Smooth muscle cell (in vitro differentiated cells): Measurements from ENCODE around the gene DYNLRB2. TPM values are rescaled to one million over a fixed set of nuclear protein-coding genes. Genes with fewer than 3 reads are reported as not detected.

Experiments
- DNase-seq: peaks from one replicate; lab custom pipeline; 2025; ENCODE audit not compliant: unreplicated experiment; lab: John Stamatoyannopoulos, UW
- H2AFZ ChIP-seq: fragments of 200-600 bp; sonication (generic); 2 replicates; pipeline ENCODE4 v1.6.0; 2016; ENCODE audit warnings: antibody characterized with exemption, low read depth, mild to moderate bottlenecking
- H3F3A ChIP-seq: fragments of 200-600 bp; sonication (generic); 2 replicates; pipeline ENCODE4 v1.6.0; 2017; ENCODE audit warnings: antibody characterized with exemption, low read depth
- H3K27ac ChIP-seq: fragments of 200-600 bp; sonication (generic); 2 replicates; pipeline ENCODE4 v1.5.1; 2016; ENCODE audit warnings: low read depth, mild to moderate bottlenecking
- H3K27me3 ChIP-seq: fragments of 200-600 bp; sonication (generic); 2 replicates; pipeline ENCODE4 v1.6.1; 2016; ENCODE audit warnings: low read depth, mild to moderate bottlenecking
- H3K36me3 ChIP-seq: fragments of 200-600 bp; sonication (generic); 2 replicates; pipeline ENCODE4 v1.5.1; 2016; ENCODE audit warnings: low read depth
- H3K4me1 ChIP-seq: fragments of 200-600 bp; sonication (generic); 2 replicates; pipeline ENCODE4 v1.5.1; 2016; ENCODE audit warnings: low read depth
- H3K4me2 ChIP-seq: fragments of 200-600 bp; sonication (generic); 2 replicates; pipeline ENCODE4 v1.6.0; 2016; ENCODE audit warnings: mild to moderate bottlenecking
- H3K4me3 ChIP-seq: fragments of 200-600 bp; sonication (generic); 2 replicates; pipeline ENCODE4 v1.5.1; 2016; ENCODE audit warnings: mild to moderate bottlenecking
- H3K79me2 ChIP-seq: fragments of 200-600 bp; sonication (generic); 2 replicates; pipeline ENCODE4 v1.6.0; 2016; ENCODE audit warnings: low read depth, mild to moderate bottlenecking
- H3K9ac ChIP-seq: fragments of 200-600 bp; sonication (generic); 2 replicates; pipeline ENCODE4 v1.6.0; 2016; ENCODE audit warnings: low read depth
- H3K9me3 ChIP-seq: fragments of 200-600 bp; sonication (generic); replicated peaks from 2 replicates; pipeline ENCODE4 v1.5.1; 2016; ENCODE audit warnings: low read depth
- H4K20me1 ChIP-seq: fragments of 200-600 bp; sonication (generic); 2 replicates; pipeline ENCODE4 v1.6.0; 2016; ENCODE audit warnings: low read depth
- CTCF ChIP-seq: fragments of 200-600 bp; sonication (generic); IDR thresholded peaks from 2 replicates; pipeline ENCODE4 v1.5.1; 2017; ENCODE audit warnings: borderline replicate concordance, mild to moderate bottlenecking, antibody characterized with exemption; ENCODE audit not compliant: insufficient read depth, poor library complexity, severe bottlenecking
- WGBS: methylation state at CpG from one replicate; pipeline ENCODE4 v1.1.7; 2016; ENCODE audit warnings: low lambda C conversion rate; 5-methylcytosine and 5-hydroxymethylcytosine counted together
- polyA plus RNA-seq: library from polyadenylated mRNA; unstranded; fragments of >200 nt; fragmentation: Nextera tagmentation; extraction: Ambion mirVana; gene quantifications from 2 replicates; pipeline ENCODE4 v1.2.1, GENCODE V29; 2016
- total RNA-seq: library from RNA; depleted of rRNA; stranded (reverse); fragments of >200 nt; gene quantifications from 2 replicates; pipeline ENCODE4 v1.2.3, GENCODE V29; 2014

The DYNLRB2 gene
- total and polyA plus RNA-seq, 2 experiments from 2014 or later, result 0.58 TPM; not detected in 1

- H3K4me1 ChIP-seq, result no peaks in the 10 kb centered on the region
- H3K27me3 ChIP-seq, result peaks cover 56% of the 10 kb centered on the region
- no peaks in the 10 kb centered on the region for H3K9me3 ChIP-seq
- no peak overlapping the region for H3K4me3 ChIP-seq
- H3K79me2 ChIP-seq, result no peaks in the 10 kb centered on the region
- TF ChIP-seq CTCF, result no peak
- no peaks in the 10 kb centered on the region for H3K36me3 ChIP-seq
- WGBS, result 77% methylated on average over 4 of the region's 4 CpGs
- H3K9ac ChIP-seq, result no peak overlapping the region
- no peak overlapping the region for H2AFZ ChIP-seq
- H3K27ac ChIP-seq, result no peak overlapping the region
- no peak overlapping the region for H3K4me2 ChIP-seq
- H3F3A ChIP-seq, result no peaks in the 10 kb centered on the region
- H4K20me1 ChIP-seq, result no peaks in the 10 kb centered on the region
- DNase-seq, result no peak
Observed at GRCh38 chr16:80530479-80530878, 10.3 kb upstream of the DYNLRB2 start.

GRCh38 chr16:80536238-80536637, 4.6 kb upstream of the DYNLRB2 start:
- WGBS, result 91% methylated on average over 2 of the region's 2 CpGs
- no peak overlapping the region for H3K27ac ChIP-seq
- no peaks in the 10 kb centered on the region for H3K9me3 ChIP-seq

GRCh38 chr16:80541306-80541694, 507 bp downstream of the DYNLRB2 start:
- Histone ChIP-seq H4K20me1 (no peaks in the 10 kb centered on the region), H3K4me2 (peak overlapping the region; percentile 97), H3K9ac (peak overlapping the region; percentile 97), H3K9me3 (no peaks in the 10 kb centered on the region), H3K4me3 (peak overlapping the region; percentile 85), H3K79me2 (no peaks in the 10 kb centered on the region), H3K27me3 (peaks cover 41% of the 10 kb centered on the region), H3K27ac (peak overlapping the region; percentile 64), H3K4me1 (no peaks in the 10 kb centered on the region), H3F3A (no peaks in the 10 kb centered on the region), H3K36me3 (no peaks in the 10 kb centered on the region), H2AFZ (peak overlapping the region; percentile 97)
- WGBS, result 30% methylated on average over 6 of the region's 6 CpGs
- no peak for DNase-seq
- no peak for TF ChIP-seq CTCF

More at GRCh38 chr16:80536238-80536637, 4.6 kb upstream of the DYNLRB2 start:
- H3F3A ChIP-seq, result no peaks in the 10 kb centered on the region
- H3K4me2 ChIP-seq, result no peak overlapping the region
- peaks cover 76% of the 10 kb centered on the region for H3K27me3 ChIP-seq
- TF ChIP-seq CTCF, result no peak
- no peak overlapping the region for H2AFZ ChIP-seq
- no peak overlapping the region for H3K9ac ChIP-seq
- H3K79me2 ChIP-seq, result no peaks in the 10 kb centered on the region
- H3K4me1 ChIP-seq, result no peaks in the 10 kb centered on the region
- H3K36me3 ChIP-seq, result no peaks in the 10 kb centered on the region
- no peak for DNase-seq
- no peaks in the 10 kb centered on the region for H4K20me1 ChIP-seq
- no peak overlapping the region for H3K4me3 ChIP-seq

GRCh38 chr16:80543162-80543561, 2.4 kb downstream of the DYNLRB2 start:
- Histone ChIP-seq H3K36me3 (no peaks in the 10 kb centered on the region), H3K4me1 (no peaks in the 10 kb centered on the region), H4K20me1 (no peaks in the 10 kb centered on the region), H3K27me3 (peaks cover 29% of the 10 kb centered on the region), H3K4me2 (no peak overlapping the region), H3K9me3 (no peaks in the 10 kb centered on the region), H2AFZ (no peak overlapping the region), H3K27ac (no peak overlapping the region), H3F3A (no peaks in the 10 kb centered on the region), H3K4me3 (no peak overlapping the region), H3K79me2 (no peaks in the 10 kb centered on the region), H3K9ac (no peak overlapping the region)
- no peak for DNase-seq
- TF ChIP-seq CTCF, result no peak
- 56% methylated on average over 2 of the region's 2 CpGs for WGBS
